ENCODE results near the gene PRX.
"Not testable (repeated sequence)": the region's sequence is repeated elsewhere in the genome, so short reads cannot be mapped to it uniquely, and the experiment has no call there.

The PRX gene

DNA sequence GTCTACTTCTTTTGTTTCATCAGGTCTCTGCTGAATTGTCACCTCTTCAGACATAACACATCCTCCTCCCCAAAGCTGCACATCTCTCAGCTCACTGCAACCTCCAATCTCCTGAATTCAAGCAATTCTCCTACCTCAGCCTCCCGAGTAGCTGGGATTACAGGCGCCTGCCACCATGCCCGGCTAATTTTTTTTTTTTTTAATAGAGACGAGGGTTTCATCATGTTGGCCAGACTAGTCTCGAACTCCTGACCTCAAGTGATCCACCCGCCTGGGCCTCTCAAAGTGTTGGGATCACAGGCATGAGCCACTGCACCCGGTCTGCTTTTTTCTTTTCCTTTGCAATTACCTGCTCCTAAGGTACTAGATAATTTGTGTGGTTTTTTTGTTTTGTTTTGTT, 19.6 kb upstream of the PRX start:
- DNase-seq = not testable (repeated sequence)

GRCh38 chr19:40431698-40432097, 18.5 kb upstream of the PRX start:
- DNase-seq = no peak

- not testable (repeated sequence) for DNase-seq
Observed at GRCh38 chr19:40430242-40430641, 17.1 kb upstream of the PRX start.

- not testable (repeated sequence) for DNase-seq
Observed at GRCh38 chr19:40428197-40428596, 15.0 kb upstream of the PRX start.

DNA sequence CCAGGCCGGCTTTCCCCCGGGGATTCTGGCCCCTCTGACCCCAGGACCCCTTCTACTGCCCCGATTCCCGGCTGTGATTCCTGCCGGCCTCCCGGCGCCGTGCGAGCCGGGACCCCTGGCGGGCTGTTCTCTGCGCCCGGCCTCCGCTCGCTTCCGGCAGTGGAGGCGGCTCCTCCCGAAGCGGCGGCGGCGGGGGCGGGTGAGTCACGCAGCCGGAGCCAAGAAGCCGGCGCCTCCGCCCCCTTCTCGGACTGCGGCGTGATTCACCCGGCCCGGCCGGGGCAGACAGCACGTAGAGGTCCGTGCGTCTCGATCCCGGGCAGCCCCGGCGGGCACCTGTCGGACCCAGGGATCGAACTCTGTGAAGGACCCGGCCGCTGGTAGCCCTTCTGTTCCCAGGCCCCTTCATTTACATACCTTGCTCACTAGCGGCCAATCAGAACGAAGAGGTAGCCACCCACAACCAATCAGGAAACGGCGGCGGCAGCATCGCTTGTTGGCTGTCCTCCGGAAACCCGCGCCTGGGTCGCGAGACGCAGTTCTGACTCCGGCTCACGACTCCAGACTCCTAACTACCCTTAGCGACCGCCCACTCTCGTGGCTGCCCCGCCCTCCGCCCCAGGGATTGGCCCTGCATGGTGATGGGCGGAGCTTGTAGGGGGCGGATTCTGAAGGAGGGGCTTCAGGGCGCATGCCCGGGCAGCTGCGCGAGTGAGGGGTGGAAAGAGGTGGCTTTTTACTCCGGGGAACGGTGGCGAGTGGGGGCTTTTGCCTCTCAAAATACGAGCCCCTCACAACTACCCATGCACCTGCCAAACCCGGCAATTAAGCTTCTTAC, 12.5 kb upstream of the PRX start, which contains the start of gene SERTAD1:
TSS of gene SERTAD1 (minus strand) at position 543 of the 838 bp plus-strand sequence. CDS start 2,446 bp downstream, outside the sequence.
- peak; percentile 100 for DNase-seq

DNA sequence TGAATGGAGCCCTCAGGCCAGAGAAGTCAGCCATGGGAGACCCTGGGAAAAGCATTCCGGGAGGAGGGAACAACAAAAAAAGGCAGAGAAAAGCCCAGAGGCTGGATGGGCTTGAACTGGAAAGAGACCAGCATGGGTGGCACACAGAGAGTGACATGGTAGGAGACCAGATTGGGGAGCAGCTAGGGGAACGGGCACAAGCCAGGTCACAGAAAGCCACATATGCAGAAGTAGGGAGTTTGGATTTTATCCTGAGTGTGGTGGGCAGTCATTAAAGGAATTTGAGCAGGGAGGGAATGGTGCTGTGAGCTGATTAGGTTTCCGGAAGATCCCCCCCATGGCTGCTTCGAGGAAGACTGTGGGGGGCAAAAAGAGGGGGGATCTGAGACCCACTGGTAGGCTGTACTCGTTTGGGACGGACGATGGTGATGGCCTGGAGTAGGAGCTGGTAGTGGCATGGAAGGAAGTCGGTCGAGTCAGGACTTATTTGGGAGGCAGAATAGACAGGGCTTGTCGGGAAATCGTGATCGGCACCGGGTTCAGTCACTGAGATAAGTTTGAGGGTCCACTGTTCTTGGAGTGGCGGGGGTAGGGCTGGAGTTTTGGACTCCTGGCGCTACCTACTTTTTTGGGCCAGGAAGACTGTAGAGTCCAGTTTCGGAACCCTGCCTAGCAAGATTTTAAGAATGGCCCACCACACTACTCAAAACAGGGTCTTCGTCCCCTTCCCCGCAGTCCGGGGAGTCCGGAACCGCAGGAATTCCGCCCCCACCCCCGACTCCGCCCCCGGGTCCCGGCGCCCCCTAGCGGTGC, 11.7 kb upstream of the PRX start:
- no peak for DNase-seq

DNA sequence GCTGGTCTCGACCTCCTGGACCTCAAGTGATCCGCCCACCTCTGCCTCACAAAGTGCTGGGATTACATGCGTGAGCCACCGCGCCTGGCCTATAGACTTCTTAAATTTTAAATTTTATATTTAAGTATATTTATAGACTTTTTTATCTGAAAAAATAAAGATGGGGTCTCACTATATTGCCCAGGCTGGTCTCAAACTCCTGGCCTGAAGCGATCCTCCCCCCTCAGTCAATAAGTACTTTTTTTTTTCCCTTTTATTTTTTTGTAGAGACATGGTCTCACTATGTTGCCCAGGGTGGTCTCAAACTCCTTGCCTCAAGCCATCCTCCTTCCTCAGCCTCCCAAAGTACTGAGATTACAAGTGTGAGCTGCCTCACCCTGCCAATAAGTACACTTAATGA, 10.8 kb upstream of the PRX start:
- DNase-seq = no peak

- DNase-seq = no peak
Observed at GRCh38 chr19:40422748-40423566, 9.8 kb upstream of the PRX start.

GRCh38 chr19:40421993-40422747, 9.0 kb upstream of the PRX start:
- no peak for DNase-seq

GRCh38 chr19:40420766-40421765, 7.9 kb upstream of the PRX start:
- DNase-seq = peak; percentile 76

DNA sequence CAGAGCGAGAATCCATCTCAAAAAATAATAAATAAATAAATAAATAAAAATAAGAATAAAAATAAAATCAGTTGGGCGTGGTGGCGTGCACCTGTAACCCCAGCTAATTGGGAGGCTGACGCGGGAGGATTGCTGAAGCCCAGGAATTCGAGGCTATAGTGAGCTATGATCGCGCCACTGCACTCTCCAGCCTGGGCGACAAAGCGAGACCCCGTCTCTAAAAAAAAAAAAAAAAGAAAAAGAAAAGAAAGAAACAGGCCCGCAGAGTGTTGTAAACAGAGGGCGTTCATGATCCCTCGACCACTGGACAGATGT, 7.2 kb upstream of the PRX start:
- no peak for DNase-seq

GRCh38 chr19:40419780-40420179, 6.6 kb upstream of the PRX start:
- DNase-seq = no peak

DNA sequence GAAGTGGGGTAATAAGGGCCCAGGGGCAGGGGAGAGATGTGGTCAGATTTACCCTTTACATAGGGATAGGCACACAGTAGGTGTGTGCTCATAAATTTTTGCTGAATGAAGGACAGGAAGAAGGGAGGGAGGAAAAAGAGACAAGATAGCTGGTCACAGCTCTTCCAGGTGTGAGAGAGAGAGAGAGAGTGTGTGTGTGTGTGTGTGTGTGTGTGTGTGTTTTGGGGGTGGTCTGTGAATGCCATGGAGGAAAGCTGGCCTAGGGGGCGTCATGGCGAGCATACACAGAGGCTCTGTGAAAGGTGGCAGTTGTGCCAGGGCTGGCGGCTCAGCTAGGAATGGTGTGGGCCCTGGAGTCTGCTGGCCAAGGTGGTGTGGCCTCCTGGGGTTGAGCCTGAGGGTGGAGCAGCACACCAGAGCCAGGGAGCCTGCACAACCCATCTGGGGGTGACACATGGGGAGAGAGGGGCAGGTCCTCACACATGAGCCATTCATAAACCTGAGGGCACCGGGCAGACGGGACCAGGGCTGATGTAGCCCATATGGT, 6.0 kb upstream of the PRX start:
- DNase-seq = no peak

DNA sequence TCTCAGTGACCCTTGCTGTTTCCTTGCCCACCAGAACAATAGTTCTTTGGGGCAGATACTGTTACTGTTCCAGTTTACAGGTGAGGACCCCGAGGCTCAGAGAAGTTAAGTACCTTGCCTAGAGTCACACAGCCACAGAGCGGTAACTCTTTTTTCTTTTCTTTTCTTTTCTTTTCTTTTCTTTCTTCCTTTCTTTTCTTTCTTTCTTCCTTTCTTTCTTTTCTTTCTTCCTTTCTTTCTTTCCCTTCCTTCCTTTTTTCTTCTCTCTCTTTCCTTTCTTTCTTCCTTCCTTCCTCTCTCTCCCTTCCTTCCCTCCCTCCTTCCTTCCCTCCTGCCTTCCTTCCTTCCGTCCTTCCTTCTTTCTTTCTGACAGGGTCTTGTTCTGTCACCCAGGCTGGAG, 4.9 kb upstream of the PRX start:
- DNase-seq = no peak

- no peak for DNase-seq
Observed at GRCh38 chr19:40417643-40417981, 4.4 kb upstream of the PRX start.

DNA sequence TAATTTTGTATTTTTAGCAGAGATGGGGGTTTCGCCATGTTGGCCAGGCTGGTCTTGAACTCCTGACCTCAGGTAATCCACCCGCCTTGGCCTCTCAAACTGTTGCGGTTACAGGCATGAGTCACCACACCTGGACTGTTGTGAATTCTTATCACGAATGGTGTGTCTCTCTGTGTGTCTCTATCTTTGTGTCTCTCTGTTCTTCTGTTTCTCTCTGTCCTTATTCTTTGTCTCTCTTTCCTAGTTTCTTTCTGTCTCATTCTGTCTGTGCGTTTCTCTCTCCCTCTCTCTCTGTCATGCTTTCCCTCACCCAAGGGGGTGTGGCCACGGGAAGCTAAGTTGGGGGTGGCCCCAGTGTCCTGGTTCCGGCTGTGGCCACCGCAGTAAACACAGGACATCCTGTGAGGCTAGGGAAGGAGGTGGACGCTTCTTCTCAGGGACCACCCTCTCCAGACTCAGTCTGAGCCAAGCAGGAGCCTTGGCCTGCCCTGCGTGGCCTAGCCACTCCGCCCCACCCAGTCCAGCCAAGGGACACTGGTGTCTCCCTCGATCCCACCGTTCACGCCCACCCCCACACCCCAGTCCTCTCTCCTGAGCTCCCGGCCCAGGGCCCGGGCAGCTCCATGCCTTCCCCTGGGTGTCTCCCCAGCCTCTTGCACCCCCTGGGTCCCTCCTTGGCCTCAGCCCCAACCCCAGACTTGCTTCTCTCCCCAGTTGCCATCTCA, 3.9 kb upstream of the PRX start:
- DNase-seq = no peak

DNA sequence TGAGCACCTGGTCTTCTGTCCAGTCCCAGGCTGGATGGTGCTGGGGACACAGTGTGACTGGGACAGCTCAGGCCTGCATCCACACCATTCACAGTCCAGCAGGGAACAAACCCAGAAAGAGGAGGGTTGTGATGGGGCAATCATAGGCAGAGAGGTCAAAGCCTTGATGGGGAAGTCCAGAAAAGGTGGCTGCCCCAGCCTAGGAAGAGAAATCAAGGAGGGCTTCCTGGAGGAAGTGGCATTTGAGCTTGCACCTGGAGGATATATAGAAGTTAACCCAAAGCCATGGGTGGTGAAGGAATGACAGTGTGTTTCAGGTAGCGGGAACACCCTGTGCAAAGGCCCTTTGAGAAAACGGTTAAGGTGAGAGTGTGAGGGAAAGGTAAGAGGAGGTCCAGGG, 2.6 kb upstream of the PRX start:
- no peak for DNase-seq

DNA sequence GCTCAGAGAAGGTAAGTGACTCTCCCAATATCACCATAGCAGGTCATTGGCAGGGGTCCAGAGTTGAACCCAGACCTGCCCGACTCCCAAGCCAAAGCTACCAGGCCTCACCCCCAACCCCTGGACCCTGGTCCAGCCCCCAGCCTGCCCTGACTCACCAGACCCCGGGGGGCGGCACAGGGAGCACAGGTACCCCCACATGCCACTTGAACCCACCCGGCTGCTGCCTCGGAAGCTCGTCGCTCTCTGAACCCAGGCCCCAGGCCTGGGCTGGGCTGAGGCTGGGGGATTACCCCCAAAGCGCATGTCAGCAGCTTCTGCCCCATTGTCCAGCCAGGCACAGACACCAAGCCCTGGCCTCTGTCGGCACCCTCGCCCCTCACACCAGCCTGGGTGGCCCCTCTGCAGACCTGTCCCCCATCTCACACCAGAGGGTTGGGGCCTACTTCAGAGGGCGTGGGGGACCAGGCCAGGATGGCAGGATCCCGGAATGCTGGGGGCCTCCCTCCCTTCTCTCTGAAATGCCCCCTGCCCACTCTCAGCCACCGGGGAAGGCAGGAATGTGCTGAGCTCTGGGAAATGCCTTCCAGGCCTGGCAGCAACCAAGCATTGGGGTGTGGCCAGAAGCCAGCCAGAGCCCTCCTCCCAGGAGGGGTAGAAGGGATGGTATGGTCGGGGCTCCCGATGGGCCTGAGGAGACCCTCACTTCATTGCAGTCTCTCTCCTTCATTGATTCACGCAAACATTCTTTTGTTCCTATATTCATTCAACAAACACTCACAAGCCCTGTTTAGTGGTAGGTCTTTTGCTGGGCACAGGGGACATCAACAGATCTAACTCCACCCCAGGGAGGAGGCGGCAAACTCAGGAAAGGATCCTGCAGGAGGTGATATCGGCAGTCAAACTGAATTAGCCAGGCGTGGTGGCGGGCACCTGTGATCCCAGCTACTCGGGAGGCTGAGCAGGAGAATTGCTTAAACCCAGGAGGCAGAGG, 1.7 kb upstream of the PRX start:
- DNase-seq = no peak

- no peak for DNase-seq
Observed at GRCh38 chr19:40412866-40413265, 312 bp downstream of the PRX start.
